IMR-90 (cell line): Measurements from ENCODE around the gene POC1B. TPM values are rescaled to one million over a fixed set of nuclear protein-coding genes. Genes with fewer than 3 reads are reported as not detected.

ENCODE experiments used
- ATAC-seq: fragments of 200-7000 bp; cut with Tn5 transposase; 2 replicates; pipeline ENCODE4 v1.9.1; 2020; ENCODE audit warnings: low read depth, mild to moderate bottlenecking, moderate library complexity
- BruUV-seq: library from RNA; stranded (reverse); fragments of 400-500 nt; replicated peaks from 2 replicates; lab custom pipeline; 2021; lab: Mats Ljungman, UMichigan
- CTCF ChIA-PET: fragments of 300-600 bp; formaldehyde crosslinking; extraction: SDS; loops from one replicate; lab custom pipeline; 2021; ENCODE audit warnings: antibody characterized with exemption; lab: Yijun Ruan, JAX
- POLR2A ChIA-PET: fragments of 300-600 bp; sonication (Branson Sonifier 250); formaldehyde crosslinking; loops from one replicate; lab custom pipeline; 2022; ENCODE audit warnings: antibody characterized with exemption; ENCODE audit not compliant: unreplicated experiment; lab: Charles Lee
- DNase-seq: peaks from one replicate; pipeline ENCODE4 v3.0.0; 2013
- H2AFZ ChIP-seq: replicated peaks from 2 replicates; pipeline ENCODE3; 2013; ENCODE audit warnings: low read length, mild to moderate bottlenecking; ENCODE audit not compliant: poor library complexity
- H2AK5ac ChIP-seq: 2 replicates; pipeline ENCODE4 v1.6.1; 2013; ENCODE audit warnings: low read depth, low read length, inconsistent platforms
- H2AK9ac ChIP-seq: replicated peaks from 2 replicates; pipeline ENCODE3; 2013; ENCODE audit warnings: mild to moderate bottlenecking, low read depth, low read length, moderate library complexity; ENCODE audit not compliant: poor library complexity
- H2BK120ac ChIP-seq: 2 replicates; pipeline ENCODE4 v1.6.1; 2013; ENCODE audit warnings: low read depth, low read length, inconsistent platforms
- H2BK15ac ChIP-seq: 3 replicates; pipeline ENCODE4 v1.6.1; 2013; ENCODE audit warnings: low read depth, low read length, inconsistent platforms
- H2BK20ac ChIP-seq: 2 replicates; pipeline ENCODE4 v1.6.1; 2013; ENCODE audit warnings: low read depth, mild to moderate bottlenecking, inconsistent platforms, low read length, moderate library complexity
- H2BK5ac ChIP-seq: 2 replicates; pipeline ENCODE4 v1.6.1; 2013; ENCODE audit warnings: mild to moderate bottlenecking, low read depth, low read length, inconsistent platforms; ENCODE audit not compliant: poor library complexity, severe bottlenecking
- H3K14ac ChIP-seq: replicated peaks from 2 replicates; pipeline ENCODE4 v1.6.1; 2013; ENCODE audit warnings: low read depth, low read length, inconsistent platforms
- H3K18ac ChIP-seq: 2 replicates; pipeline ENCODE4 v1.6.1; 2013; ENCODE audit warnings: low read depth, low read length, control low read depth
- H3K23ac ChIP-seq: 2 replicates; pipeline ENCODE4 v1.6.1; 2013; ENCODE audit warnings: low read depth, low read length, inconsistent platforms
- H3K27ac ChIP-seq: 2 replicates; pipeline ENCODE4 v1.5.1; 2013; ENCODE audit warnings: mild to moderate bottlenecking, control low read depth, low read length; ENCODE audit not compliant: insufficient read depth
- H3K27me3 ChIP-seq: 2 replicates; pipeline ENCODE4 v1.6.1; 2013; ENCODE audit warnings: low read length; ENCODE audit not compliant: control insufficient read depth, insufficient read depth
- H3K36me3 ChIP-seq: 2 replicates; pipeline ENCODE4 v1.6.1; 2013; ENCODE audit warnings: low read length, mixed read lengths; ENCODE audit not compliant: control insufficient read depth, insufficient read depth
- H3K4ac ChIP-seq: 2 replicates; pipeline ENCODE4 v1.6.1; 2013; ENCODE audit warnings: low read depth, low read length, inconsistent platforms
- H3K4me1 ChIP-seq: 2 replicates; pipeline ENCODE4 v1.6.1; 2013; ENCODE audit warnings: low read length, mixed read lengths; ENCODE audit not compliant: control insufficient read depth, insufficient read depth
- H3K4me2 ChIP-seq: 2 replicates; pipeline ENCODE4 v1.6.1; 2013; ENCODE audit warnings: low read depth, mild to moderate bottlenecking, control low read depth, low read length, moderate library complexity
- H3K4me3 ChIP-seq: 2 replicates; pipeline ENCODE4 v1.5.1; 2013; ENCODE audit warnings: low read depth, mild to moderate bottlenecking, control low read depth, low read length, moderate library complexity; ENCODE audit not compliant: insufficient read depth
- H3K56ac ChIP-seq: 2 replicates; pipeline ENCODE4 v1.6.1; 2013; ENCODE audit warnings: low read length, inconsistent platforms; ENCODE audit not compliant: insufficient read depth; ENCODE audit errors: extremely low read depth
- H3K79me1 ChIP-seq, 2 experiments: 2 replicates each; pipeline ENCODE4 v1.6.1; 2013; ENCODE audit warnings: low read length in 2 of 2, inconsistent platforms in 1 of 2, low read depth in 1 of 2
- H3K9ac ChIP-seq: 2 replicates; pipeline ENCODE4 v1.6.1; 2013; ENCODE audit warnings: low read depth, low read length, control low read depth
- H3K9me1 ChIP-seq: 2 replicates; pipeline ENCODE4 v1.6.1; 2013; ENCODE audit warnings: low read length, inconsistent platforms; ENCODE audit not compliant: insufficient read depth
- H3K9me3 ChIP-seq: 2 replicates; pipeline ENCODE4 v1.6.1; 2013; ENCODE audit warnings: low read length; ENCODE audit not compliant: control insufficient read depth, insufficient read depth
- H4K20me1 ChIP-seq: 2 replicates; pipeline ENCODE4 v1.6.1; 2013; ENCODE audit warnings: low read length, inconsistent platforms; ENCODE audit not compliant: insufficient read depth
- H4K5ac ChIP-seq: 2 replicates; pipeline ENCODE4 v1.6.1; 2013; ENCODE audit warnings: mild to moderate bottlenecking, low read depth, low read length, control low read depth
- H4K8ac ChIP-seq, 2 experiments: 2 replicates each; pipeline ENCODE4 v1.6.1; 2013; ENCODE audit warnings: low read depth in 2 of 2, low read length in 2 of 2, control low read depth in 1 of 2, inconsistent platforms in 1 of 2
- H4K91ac ChIP-seq: 2 replicates; pipeline ENCODE4 v1.6.1; 2013; ENCODE audit warnings: low read depth, low read length, inconsistent platforms; ENCODE audit not compliant: insufficient read depth
- BHLHE40 ChIP-seq: fragments of 150-350 bp; IDR thresholded peaks from 2 replicates; pipeline ENCODE4 v1.6.1; 2016; ENCODE audit warnings: mild to moderate bottlenecking, low read depth, low read length
- CEBPB ChIP-seq: IDR thresholded peaks from 2 replicates; pipeline ENCODE4 v1.6.1; 2012; ENCODE audit warnings: low read depth, low read length, improper control_type of control experiment
- CHD1 ChIP-seq: IDR thresholded peaks from 2 replicates; pipeline ENCODE4 v1.6.1; 2012; ENCODE audit warnings: low read depth, low read length, improper control_type of control experiment
- FOS ChIP-seq: fragments of 150-350 bp; IDR thresholded peaks from 2 replicates; pipeline ENCODE4 v1.6.1; 2016; ENCODE audit warnings: low read depth, low read length
- MAFK ChIP-seq: IDR thresholded peaks from 2 replicates; pipeline ENCODE4 v1.6.1; 2012; ENCODE audit warnings: low read depth, low read length, improper control_type of control experiment
- MAZ ChIP-seq: IDR thresholded peaks from 2 replicates; pipeline ENCODE4 v1.6.1; 2012; ENCODE audit warnings: low read depth, mild to moderate bottlenecking, low read length, improper control_type of control experiment, moderate library complexity, borderline replicate concordance
- MXI1 ChIP-seq: IDR thresholded peaks from 2 replicates; pipeline ENCODE4 v1.6.1; 2012; ENCODE audit warnings: low read depth, mild to moderate bottlenecking, low read length, moderate library complexity, borderline replicate concordance
- NFE2L2 ChIP-seq: fragments of 150-350 bp; IDR thresholded peaks from 2 replicates; pipeline ENCODE4 v1.6.1; 2016; ENCODE audit warnings: low read depth, mild to moderate bottlenecking, low read length
- POLR2A ChIP-seq: IDR thresholded peaks from 2 replicates; pipeline ENCODE4 v1.6.1; 2012; ENCODE audit warnings: mild to moderate bottlenecking, low read depth, low read length
- RAD21 ChIP-seq: IDR thresholded peaks from 2 replicates; pipeline ENCODE4 v1.6.1; 2012; ENCODE audit warnings: low read length, improper control_type of control experiment
- RCOR1 ChIP-seq: IDR thresholded peaks from 2 replicates; pipeline ENCODE4 v1.6.1; 2012; ENCODE audit warnings: mild to moderate bottlenecking, low read length, improper control_type of control experiment; ENCODE audit not compliant: insufficient replicate concordance
- RFX5 ChIP-seq: IDR thresholded peaks from 2 replicates; pipeline ENCODE4 v1.8.0; 2012; ENCODE audit warnings: low read depth, mild to moderate bottlenecking, low read length, moderate library complexity
- SMC3 ChIP-seq: fragments of 150-350 bp; IDR thresholded peaks from 2 replicates; pipeline ENCODE4 v1.6.1; 2016; ENCODE audit warnings: low read depth, mild to moderate bottlenecking, antibody characterized with exemption, low read length, moderate library complexity
- USF2 ChIP-seq: fragments of 150-350 bp; IDR thresholded peaks from 2 replicates; pipeline ENCODE4 v1.6.1; 2017; ENCODE audit warnings: mild to moderate bottlenecking, antibody characterized with exemption, low read length, low read depth
- WGBS, 2 experiments: methylation state at CpG; one replicate each; pipeline versions ENCODE4 v1.1.5 to v1.1.7; 2013; ENCODE audit warnings: missing lambda C conversion rate in 2 of 2; ENCODE audit not compliant: insufficient read length in 1 of 2; ENCODE audit errors: extremely low coverage in 2 of 2; 5-methylcytosine and 5-hydroxymethylcytosine counted together
- dilution Hi-C: fragments of 300-500 bp; cut with HindIII; formaldehyde crosslinking; loops from one replicate; pipeline ENCODE4 v1.14.3; 2018; ENCODE audit warnings: low sequenced_read_pairs; ENCODE audit not compliant: unreplicated experiment
- in situ Hi-C: fragments of 300-500 bp; cut with MboI; formaldehyde crosslinking; loops from 3 replicates; pipeline ENCODE4 v1.14.3; 2019; ENCODE audit warnings: low sequenced_read_pairs, inconsistent platforms, mixed read lengths
- intact Hi-C: fragments of 100-400 bp; cut with micrococcal nuclease; formaldehyde crosslinking; loops from 2 replicates; pipeline ENCODE4 v1.10.0; 2022
- polyA plus RNA-seq, 3 experiments: library from polyadenylated mRNA; depleted of rRNA; stranded (reverse); fragments of >200 nt; gene quantifications; 2 replicates each; pipeline ENCODE4 v1.2.3, GENCODE V29; 2012; ENCODE audit warnings: low replicate concordance in 1 of 3
- total RNA-seq: library from RNA; depleted of rRNA; stranded (reverse); fragments of >200 nt; gene quantifications from 2 replicates; pipeline ENCODE4 v1.2.3, GENCODE V29; 2012
- TF ChIP-seq, protein P1 (sequence below): fragments of 150-350 bp; IDR thresholded peaks from 2 replicates; pipeline ENCODE4 v1.6.1; 2016; ENCODE audit warnings: low read depth, mild to moderate bottlenecking, low read length, moderate library complexity, borderline replicate concordance
- TF ChIP-seq, protein P2 (sequence below): conservative IDR thresholded peaks from 2 replicates; pipeline ENCODE4 v1.5.1; 2012; ENCODE audit warnings: mild to moderate bottlenecking, low read depth, low read length, improper control_type of control experiment

Gene POC1B
- total and polyA plus RNA-seq, 2 of the 4 experiments (the other 2 are of a cell fraction) = 5.0 to 10.4 TPM

DNA sequence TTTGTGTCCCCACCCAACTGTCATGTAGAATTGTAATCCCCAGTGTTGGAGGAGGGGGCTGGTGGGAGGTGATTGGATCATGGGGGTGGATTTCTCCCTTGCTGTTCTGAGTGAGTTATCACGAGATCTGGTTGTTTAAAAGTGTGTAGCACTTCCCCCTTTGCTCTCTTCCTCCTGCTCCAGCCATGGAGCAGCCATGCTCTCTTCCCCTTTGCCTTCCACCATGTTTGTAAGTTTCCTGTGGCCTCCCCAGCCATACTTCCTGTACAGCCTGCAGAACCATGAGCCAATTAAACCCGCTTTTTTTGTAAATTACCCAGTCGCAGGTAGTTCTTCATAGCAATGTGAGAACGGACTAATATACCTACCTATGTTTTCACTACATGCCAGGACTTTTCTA is 2.6 kb upstream of the POC1B start:
- Histone ChIP-seq H4K8ac (no peak overlapping the region), H3K9me1 (peaks cover under 1% of the 10 kb centered on the region; the same call in 1 of the 2 replicates), H4K5ac (no peak overlapping the region), H3K18ac (no peak overlapping the region), H3K4me2 (no peak overlapping the region), H2BK120ac (no peak overlapping the region), H3K27me3 (no peaks in the 10 kb centered on the region), H3K79me1 (peaks cover 10 to 14% of the 10 kb centered on the region in 2 experiments), H2BK20ac (no peak overlapping the region), H3K56ac (no peak overlapping the region), H3K9me3 (no peaks in the 10 kb centered on the region), H3K23ac (no peak overlapping the region), H2BK5ac (no peak overlapping the region), H2BK15ac (no peak overlapping the region), H2AK5ac (no peak overlapping the region), H2AK9ac (no peak overlapping the region), H3K27ac (no peak overlapping the region), H3K4me3 (no peak overlapping the region), H4K91ac (no peak overlapping the region), H3K9ac (no peak overlapping the region), H2AFZ (no peak overlapping the region), H3K4me1 (peaks cover 3% of the 10 kb centered on the region), H3K4ac (no peak overlapping the region), H3K36me3 (0 out of 2 replicates have a peak, but pooled peaks cover under 1% of the 10 kb centered on the region), H4K20me1 (no peaks in the 10 kb centered on the region), H3K14ac (no peak overlapping the region)
- no CpG with 5 or more reads among the region's 4 CpGs for WGBS, 2 experiments
- ChIA-PET POLR2A (interaction anchor here (0.7 kb wide), 1 partner anchor 56 kb away, joined by 3 read pairs; no protein-coding TSS in a partner anchor), CTCF (interaction anchor here (0.6 to 1.0 kb wide), 4 partner anchors 57 to 1421 kb away, joined by 3 to 4 read pairs (median 3); no protein-coding TSS in a partner anchor)
- no peak for TF ChIP-seq RFX5
- TF ChIP-seq RCOR1 = no peak
- no peak for TF ChIP-seq FOS
- no peak for TF ChIP-seq CEBPB
- no peak for TF ChIP-seq BHLHE40
- TF ChIP-seq, protein P1, sequence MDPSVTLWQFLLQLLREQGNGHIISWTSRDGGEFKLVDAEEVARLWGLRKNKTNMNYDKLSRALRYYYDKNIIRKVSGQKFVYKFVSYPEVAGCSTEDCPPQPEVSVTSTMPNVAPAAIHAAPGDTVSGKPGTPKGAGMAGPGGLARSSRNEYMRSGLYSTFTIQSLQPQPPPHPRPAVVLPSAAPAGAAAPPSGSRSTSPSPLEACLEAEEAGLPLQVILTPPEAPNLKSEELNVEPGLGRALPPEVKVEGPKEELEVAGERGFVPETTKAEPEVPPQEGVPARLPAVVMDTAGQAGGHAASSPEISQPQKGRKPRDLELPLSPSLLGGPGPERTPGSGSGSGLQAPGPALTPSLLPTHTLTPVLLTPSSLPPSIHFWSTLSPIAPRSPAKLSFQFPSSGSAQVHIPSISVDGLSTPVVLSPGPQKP = no peak
- TF ChIP-seq MAZ = no peak
- no peak for TF ChIP-seq USF2
- TF ChIP-seq NFE2L2 = no peak
- no peak for TF ChIP-seq MAFK
- TF ChIP-seq CHD1 = no peak
- no peak for TF ChIP-seq SMC3
- no peak for TF ChIP-seq POLR2A
- no peak for TF ChIP-seq RAD21
- TF ChIP-seq MXI1 = no peak
- TF ChIP-seq, protein P2, sequence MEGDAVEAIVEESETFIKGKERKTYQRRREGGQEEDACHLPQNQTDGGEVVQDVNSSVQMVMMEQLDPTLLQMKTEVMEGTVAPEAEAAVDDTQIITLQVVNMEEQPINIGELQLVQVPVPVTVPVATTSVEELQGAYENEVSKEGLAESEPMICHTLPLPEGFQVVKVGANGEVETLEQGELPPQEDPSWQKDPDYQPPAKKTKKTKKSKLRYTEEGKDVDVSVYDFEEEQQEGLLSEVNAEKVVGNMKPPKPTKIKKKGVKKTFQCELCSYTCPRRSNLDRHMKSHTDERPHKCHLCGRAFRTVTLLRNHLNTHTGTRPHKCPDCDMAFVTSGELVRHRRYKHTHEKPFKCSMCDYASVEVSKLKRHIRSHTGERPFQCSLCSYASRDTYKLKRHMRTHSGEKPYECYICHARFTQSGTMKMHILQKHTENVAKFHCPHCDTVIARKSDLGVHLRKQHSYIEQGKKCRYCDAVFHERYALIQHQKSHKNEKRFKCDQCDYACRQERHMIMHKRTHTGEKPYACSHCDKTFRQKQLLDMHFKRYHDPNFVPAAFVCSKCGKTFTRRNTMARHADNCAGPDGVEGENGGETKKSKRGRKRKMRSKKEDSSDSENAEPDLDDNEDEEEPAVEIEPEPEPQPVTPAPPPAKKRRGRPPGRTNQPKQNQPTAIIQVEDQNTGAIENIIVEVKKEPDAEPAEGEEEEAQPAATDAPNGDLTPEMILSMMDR = no peak
- DNase-seq = no peak
- in situ Hi-C loops = loop anchor here (5.0 to 10.0 kb wide), 3 partner anchors 56 to 511 kb away; partner anchors contain the start of gene DUSP6
- dilution Hi-C loops = no loop called here
- no peak for ATAC-seq
- no TSS peak for BruUV-seq
- intact Hi-C loops = loop anchor here (10.0 kb wide), 2 partner anchors 474 to 944 kb away; partner anchors contain the start of gene KITLG
